ENCODE measurements around the gene MAP3K7.

- TF ChIP-seq CTCF (IDR thresholded peaks at IDR 0.05 in 8 of 11, conservative IDR thresholded peaks at IDR 0.05 in 3 of 11) (no peak), POLR2A (IDR thresholded peaks at IDR 0.05) (no peak)
Measured at GRCh38 chr6:90544741-90545140, 42.1 kb downstream of the MAP3K7 start.
